ENCODE results near the gene ZCCHC8. TPM values are rescaled to one million over a fixed set of nuclear protein-coding genes. Genes with fewer than 3 reads are reported as not detected.
"Not testable (repeated sequence)": the region's sequence is repeated elsewhere in the genome, so short reads cannot be mapped to it uniquely, and the experiment has no call there.

Gene ZCCHC8
- total RNA-seq, 2 donors from 2014 or later: 10.9 to 11.5 TPM

GRCh38 chr12:122484385-122484784 is 16.3 kb downstream of the ZCCHC8 start:
- ATAC-seq; intact Hi-C loops (cut with DNase I); DNase-seq: not testable (repeated sequence)

GRCh38 chr12:122483969-122484368 is 16.8 kb downstream of the ZCCHC8 start:
- intact Hi-C loops (cut with DNase I): no loop called here
- ATAC-seq (no peak), DNase-seq (no peak)

- DNase-seq: no peak
- intact Hi-C loops (cut with DNase I): no loop called here
- no peak for ATAC-seq
These were observed 18.9 kb downstream of the ZCCHC8 start for GRCh38 chr12:122481861-122482260.

- intact Hi-C loops (cut with DNase I): no loop called here
- no peak for DNase-seq
- ATAC-seq: no peak
These were observed 20.0 kb downstream of the ZCCHC8 start for GRCh38 chr12:122480753-122481152.

GRCh38 chr12:122474324-122474716 is 26.4 kb downstream of the ZCCHC8 start:
- intact Hi-C loops (cut with DNase I): loop anchor here in 1 of 2 donors (10.0 kb wide), 1 partner anchor 70 kb away; no protein-coding TSS in a partner anchor
- DNase-seq (no peak), ATAC-seq (no peak)

- ATAC-seq (peak; percentile 27 to 92), DNase-seq (no peak)
- intact Hi-C loops (cut with DNase I): loop anchor here in 1 of 2 donors (10.0 kb wide), 1 partner anchor 69 kb away; no protein-coding TSS in a partner anchor
These were observed 27.0 kb downstream of the ZCCHC8 start for GRCh38 chr12:122473543-122474323.

GRCh38 chr12:122471324-122472226 is 29.2 kb downstream of the ZCCHC8 start:
- ATAC-seq: peak; percentile 42 to 59
- DNase-seq: no peak
- intact Hi-C loops (cut with DNase I): loop anchor here (1.0 to 10.0 kb wide), 2 partner anchors 67 to 72 kb away; no protein-coding TSS in a partner anchor

GRCh38 chr12:122470576-122470975 is 30.2 kb downstream of the ZCCHC8 start:
- ATAC-seq, DNase-seq: not testable (repeated sequence)
- intact Hi-C loops (cut with DNase I): loop anchor here in 1 of 2 donors (10.0 kb wide), 1 partner anchor 66 kb away; no protein-coding TSS in a partner anchor

- intact Hi-C loops (cut with DNase I): loop anchor here in 1 of 2 donors (10.0 kb wide), 1 partner anchor 65 kb away; no protein-coding TSS in a partner anchor
- DNase-seq: not testable (repeated sequence)
These were observed 30.9 kb downstream of the ZCCHC8 start for GRCh38 chr12:122469856-122470255.

GRCh38 chr12:122467983-122468382 is 32.7 kb downstream of the ZCCHC8 start:
- intact Hi-C loops (cut with DNase I): no loop called here
- ATAC-seq: no peak

More at GRCh38 chr12:122469856-122470255, 30.9 kb downstream of the ZCCHC8 start:
- not testable (repeated sequence) for ATAC-seq

GRCh38 chr12:122464317-122465042 is 36.3 kb downstream of the ZCCHC8 start:
- peak; percentile 41 for DNase-seq
- intact Hi-C loops (cut with DNase I): not testable (repeated sequence)
- peak; percentile 47 to 96 for ATAC-seq

More at GRCh38 chr12:122467983-122468382, 32.7 kb downstream of the ZCCHC8 start:
- no peak for DNase-seq

GRCh38 chr12:122460641-122461040 is 40.1 kb downstream of the ZCCHC8 start:
- ATAC-seq (no peak), DNase-seq (no peak)
- intact Hi-C loops (cut with DNase I): no loop called here

- DNase-seq (no peak), ATAC-seq (no peak)
- intact Hi-C loops (cut with DNase I): no loop called here
These were observed 40.7 kb downstream of the ZCCHC8 start for GRCh38 chr12:122460061-122460460.

- ATAC-seq: no peak
These were observed 41.5 kb downstream of the ZCCHC8 start for GRCh38 chr12:122459211-122459610.

GRCh38 chr12:122458105-122459035 is 42.4 kb downstream of the ZCCHC8 start:
- DNase-seq (no peak), ATAC-seq (no peak)
- intact Hi-C loops (cut with DNase I): no loop called here

More at GRCh38 chr12:122459211-122459610, 41.5 kb downstream of the ZCCHC8 start:
- intact Hi-C loops (cut with DNase I): no loop called here
- DNase-seq: no peak

- no peak for ATAC-seq
- no peak for DNase-seq
- intact Hi-C loops (cut with DNase I): no loop called here
These were observed 43.1 kb downstream of the ZCCHC8 start for GRCh38 chr12:122457627-122458026.

- ATAC-seq: no peak
- intact Hi-C loops (cut with DNase I): no loop called here
- DNase-seq: no peak
These were observed 46.0 kb downstream of the ZCCHC8 start for GRCh38 chr12:122454739-122455138.

GRCh38 chr12:122454250-122454721 is 46.4 kb downstream of the ZCCHC8 start:
- DNase-seq: no peak
- ATAC-seq: no peak
- intact Hi-C loops (cut with DNase I): no loop called here

All from left cardiac atrium (tissue), 4 donors.